Tibial artery (tissue), 4 donors: ENCODE results near the gene NCOR1.

ENCODE experiments used
- DNase-seq, 2 donors: peaks; one replicate each; pipeline ENCODE4 v3.0.0-alpha.2; 2019
- H3K27ac ChIP-seq, 2 donors: fragments of 200-600 bp; sonication (generic) in 1 of 2; 1 replicate in 1 of 2; 2 replicates in 1 of 2; pipeline ENCODE4 v1.5.1; 2018 to 2019; ENCODE audit warnings: mild to moderate bottlenecking in 1 of 2
- H3K27me3 ChIP-seq, 2 donors: fragments of 200-600 bp; sonication (generic) in 1 of 2; one replicate each; pipeline versions ENCODE4 v1.5.1 to v1.6.0; 2016 to 2019
- H3K36me3 ChIP-seq, 3 donors: fragments of 200-600 bp; sonication (generic) in 2 of 3; one replicate each; pipeline ENCODE4 v1.5.1; 2016 to 2019; ENCODE audit warnings: mild to moderate bottlenecking in 2 of 3
- H3K4me1 ChIP-seq, 4 donors: fragments of 200-600 bp; sonication (generic) in 2 of 4; 1 replicate in 3 of 4; 2 replicates in 1 of 4; pipeline ENCODE4 v1.5.1; 2016 to 2019
- H3K4me3 ChIP-seq, 2 donors: fragments of 200-600 bp; sonication (generic) in 1 of 2; 1 replicate in 1 of 2; 2 replicates in 1 of 2; pipeline ENCODE4 v1.5.1; 2018 to 2019; ENCODE audit warnings: mild to moderate bottlenecking in 2 of 2
- H3K9me3 ChIP-seq, 3 donors: fragments of 200-600 bp; sonication (generic) in 1 of 3; one replicate each; pipeline ENCODE4 v1.5.1; 2016 to 2019
- CTCF ChIP-seq, 2 experiments: fragments of 200-600 bp in 1 of 2; fragments of 450-650 bp in 1 of 2; IDR thresholded peaks; one replicate each; pipeline ENCODE4 v1.5.1; 2017 to 2019; ENCODE audit warnings: antibody characterized with exemption in 2 of 2, mild to moderate bottlenecking in 1 of 2, moderate library complexity in 1 of 2
- intact Hi-C: fragments of 100-400 bp; cut with DNase I; formaldehyde crosslinking; loops from one replicate; pipeline ENCODE4 v1.15.0; 2023; ENCODE audit warnings: low total_unique reads

NCOR1 gene

GRCh38 chr17:16100737-16101400, 114.5 kb downstream of the NCOR1 start:
- DNase-seq, result no peak
- no peaks in the 10 kb centered on the region for H3K27me3 ChIP-seq
- H3K36me3 ChIP-seq, result peaks cover 39 to 52% (median 41%) of the 10 kb centered on the region in 3 donors
- no peak overlapping the region for H3K4me3 ChIP-seq
- H3K4me1 ChIP-seq, result no peaks in the 10 kb centered on the region
- no peak overlapping the region for H3K27ac ChIP-seq
- intact Hi-C loops, result no loop called here
- no peak for TF ChIP-seq CTCF (IDR thresholded peaks at IDR 0.05)
- no peaks in the 10 kb centered on the region for H3K9me3 ChIP-seq

- Histone ChIP-seq H3K27ac (no peak overlapping the region), H3K36me3 (peaks cover 10 to 55% (median 33%) of the 10 kb centered on the region in 3 donors), H3K4me1 (no peaks in the 10 kb centered on the region), H3K9me3 (no peaks in the 10 kb centered on the region), H3K27me3 (no peaks in the 10 kb centered on the region), H3K4me3 (no peak overlapping the region)
- DNase-seq, result no peak
- intact Hi-C loops, result no loop called here
- no peak for TF ChIP-seq CTCF (IDR thresholded peaks at IDR 0.05)
Measured at GRCh38 chr17:16091773-16092172, 123.6 kb downstream of the NCOR1 start.

- peaks cover 10 to 30% (median 16%) of the 10 kb centered on the region in 3 donors for H3K36me3 ChIP-seq
- peaks cover 0 to 12% (median 2%) of the 10 kb centered on the region in 4 donors for H3K4me1 ChIP-seq
- H3K27me3 ChIP-seq, result no peaks in the 10 kb centered on the region
- no peaks in the 10 kb centered on the region for H3K9me3 ChIP-seq
- intact Hi-C loops, result no loop called here
- TF ChIP-seq CTCF (IDR thresholded peaks at IDR 0.05), result no peak
- H3K27ac ChIP-seq, result no peak overlapping the region
- H3K4me3 ChIP-seq, result no peak overlapping the region
- no peak for DNase-seq
Measured at GRCh38 chr17:16086957-16087356, 128.4 kb downstream of the NCOR1 start.

DNA sequence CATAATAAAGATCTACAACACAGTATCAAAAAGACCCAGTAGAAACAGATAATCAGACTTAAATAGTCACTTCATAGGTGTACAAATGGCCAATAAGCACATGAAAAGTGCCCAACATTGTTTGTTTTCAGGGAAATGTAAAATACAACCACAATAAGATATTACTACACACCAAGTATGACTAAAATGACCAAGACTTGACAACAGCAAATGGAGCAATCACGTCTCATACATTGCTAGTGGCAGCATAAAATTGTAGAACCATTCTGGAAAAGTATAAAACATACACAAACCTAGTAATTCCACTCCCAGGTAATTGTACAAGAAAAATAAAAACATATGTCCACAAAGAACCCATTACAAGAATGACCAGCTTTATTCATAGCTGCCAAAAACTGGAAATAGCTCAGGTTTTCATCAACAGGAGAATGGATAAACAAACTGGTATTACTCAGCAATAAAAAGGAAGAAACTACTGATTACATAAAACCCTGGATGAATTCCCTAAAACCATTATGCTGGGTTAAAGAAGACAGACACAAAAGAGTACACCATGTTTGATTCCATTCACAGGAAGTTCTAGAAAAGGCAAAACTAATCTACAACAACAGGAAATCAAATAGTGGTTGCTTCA, 130.2 kb downstream of the NCOR1 start:
- TF ChIP-seq CTCF (IDR thresholded peaks at IDR 0.05), result no peak
- Histone ChIP-seq H3K27ac (peak overlapping the region; percentile 24 to 36), H3K4me3 (no peak overlapping the region), H3K9me3 (no peaks in the 10 kb centered on the region), H3K36me3 (peaks cover 0 to 15% (median 8%) of the 10 kb centered on the region in 3 donors), H3K4me1 (peaks cover 0 to 12% (median 2%) of the 10 kb centered on the region in 4 donors), H3K27me3 (no peaks in the 10 kb centered on the region)
- no peak for DNase-seq
- intact Hi-C loops, result no loop called here

GRCh38 chr17:16083223-16083622, 132.1 kb downstream of the NCOR1 start:
- Histone ChIP-seq H3K4me3 (no peak overlapping the region), H3K27ac (no peak overlapping the region), H3K4me1 (peaks cover 0 to 12% (median 2%) of the 10 kb centered on the region in 4 donors), H3K27me3 (no peaks in the 10 kb centered on the region), H3K36me3 (peaks cover 18 to 32% (median 28%) of the 10 kb centered on the region in 3 donors), H3K9me3 (no peaks in the 10 kb centered on the region)
- intact Hi-C loops, result no loop called here
- TF ChIP-seq CTCF (IDR thresholded peaks at IDR 0.05), result no peak
- no peak for DNase-seq
